Natural killer cell (primary cell): Measurements from ENCODE around the gene STK32C. TPM values are rescaled to one million over a fixed set of nuclear protein-coding genes. Genes with fewer than 3 reads are reported as not detected.

Source experiments
- ATAC-seq, 3 donors: fragments of 150-1000 bp in 2 of 3; fragments of 200-7000 bp in 1 of 3; cut with Tn5 transposase; 1 replicate in 1 of 3; 2 replicates in 2 of 3; pipeline ENCODE4 v1.10.0; 2021; ENCODE audit warnings: mild to moderate bottlenecking in 2 of 3, moderate library complexity in 2 of 3
- DNase-seq, 2 donors: peaks; one replicate each; pipeline versions ENCODE4 v3.0.0 to v3.0.0-alpha.2; 2013 to 2021; ENCODE audit warnings: mixed read lengths in 1 of 2
- H3K27ac ChIP-seq: one replicate; pipeline ENCODE4 v1.5.1; 2013; ENCODE audit warnings: mild to moderate bottlenecking, low read length
- H3K27me3 ChIP-seq: one replicate; pipeline ENCODE4 v1.6.1; 2013; ENCODE audit warnings: low read length; ENCODE audit not compliant: control insufficient read depth, insufficient read depth
- H3K36me3 ChIP-seq: one replicate; pipeline ENCODE4 v1.6.1; 2013; ENCODE audit warnings: low read length; ENCODE audit not compliant: control insufficient read depth, insufficient read depth
- H3K4me1 ChIP-seq: one replicate; pipeline ENCODE4 v1.6.1; 2013; ENCODE audit warnings: low read length; ENCODE audit not compliant: control insufficient read depth, insufficient read depth
- H3K4me3 ChIP-seq: one replicate; pipeline ENCODE4 v1.5.1; 2013; ENCODE audit warnings: low read length
- H3K9me3 ChIP-seq: one replicate; pipeline ENCODE4 v1.6.1; 2013; ENCODE audit warnings: low read length; ENCODE audit not compliant: control insufficient read depth, insufficient read depth
- H3K27ac Mint-ChIP-seq, 2 donors: one replicate each; pipeline ENCODE4 v1.8.0; 2022; ENCODE audit warnings: mild to moderate bottlenecking in 2 of 2, mixed read lengths in 2 of 2, moderate library complexity in 1 of 2
- H3K27me3 Mint-ChIP-seq, 2 donors: one replicate each; pipeline ENCODE4 v1.8.0; 2022; ENCODE audit warnings: low read depth in 2 of 2, mixed read lengths in 2 of 2
- H3K36me3 Mint-ChIP-seq: one replicate; pipeline ENCODE4 v1.8.0; 2022; ENCODE audit warnings: mixed read lengths
- H3K4me1 Mint-ChIP-seq, 2 donors: one replicate each; pipeline ENCODE4 v1.8.0; 2022; ENCODE audit warnings: mixed read lengths in 2 of 2
- H3K4me3 Mint-ChIP-seq: one replicate; pipeline ENCODE4 v1.8.0; 2022; ENCODE audit warnings: mild to moderate bottlenecking, moderate library complexity, mixed read lengths
- H3K9me3 Mint-ChIP-seq, 2 donors: one replicate each; pipeline ENCODE4 v1.8.0; 2022; ENCODE audit warnings: mixed read lengths in 2 of 2
- CTCF ChIP-seq: fragments of 200-600 bp; IDR thresholded peaks from one replicate; pipeline ENCODE4 v1.8.0; 2022; ENCODE audit warnings: antibody characterized with exemption
- WGBS: methylation state at CpG from one replicate; pipeline ENCODE4 v1.1.7; 2013; ENCODE audit warnings: missing lambda C conversion rate; ENCODE audit not compliant: insufficient coverage; 5-methylcytosine and 5-hydroxymethylcytosine counted together
- intact Hi-C: fragments of 100-400 bp; cut with micrococcal nuclease; formaldehyde crosslinking; loops from one replicate; pipeline ENCODE4 v1.14.2; 2022
- total RNA-seq, 4 donors: library from RNA; stranded (reverse); fragments of 120-200 nt in 1 of 4; gene quantifications; one replicate each; pipeline versions ENCODE4 v1.2.3 to v1.2.4, GENCODE V29; 2013 to 2022

Gene STK32C
- total RNA-seq, 3 donors from 2014 or later (not counting 1 experiment from before 2014, with no cell fraction given), result 12.7 to 22.1 (median 17.9) TPM

- DNase-seq, result no peak
- Histone ChIP-seq H3K4me3 (no peak overlapping the region), H3K36me3 (no peaks in the 10 kb centered on the region), H3K27ac (no peak overlapping the region), H3K9me3 (no peaks in the 10 kb centered on the region), H3K4me1 (peaks cover 17% of the 10 kb centered on the region), H3K27me3 (no peaks in the 10 kb centered on the region)
- Mint-ChIP-seq H3K27me3 (no peaks in the 10 kb centered on the region), H3K4me1 (peaks cover 17 to 31% of the 10 kb centered on the region in 2 donors), H3K4me3 (no peak overlapping the region), H3K9me3 (no peaks in the 10 kb centered on the region), H3K27ac (peak overlapping the region in 1 of 2 donors; percentile 21), H3K36me3 (no peaks in the 10 kb centered on the region)
- 90% methylated on average over 9 of the region's 9 CpGs for WGBS
- no peak for TF ChIP-seq CTCF
- intact Hi-C loops, result no loop called here
- ATAC-seq, result no peak
These were observed 49.8 kb downstream of the STK32C start for GRCh38 chr10:132257907-132258306.

- TF ChIP-seq CTCF, result no peak
- H3K36me3 Mint-ChIP-seq, result no peaks in the 10 kb centered on the region
- no peaks in the 10 kb centered on the region for H3K27me3 ChIP-seq
- peak in 1 of 2 donors; percentile 54 for DNase-seq
- peaks cover 17% of the 10 kb centered on the region for H3K4me1 ChIP-seq
- H3K9me3 Mint-ChIP-seq, result no peaks in the 10 kb centered on the region
- intact Hi-C loops, result no loop called here
- H3K27ac ChIP-seq, result peak overlapping the region; percentile 20
- no peak overlapping the region for H3K4me3 ChIP-seq
- H3K4me3 Mint-ChIP-seq, result peak overlapping the region; percentile 40
- WGBS, result 47% methylated on average over 8 of the region's 8 CpGs
- peak overlapping the region in 1 of 2 donors; percentile 65 for H3K27ac Mint-ChIP-seq
- H3K27me3 Mint-ChIP-seq, result no peaks in the 10 kb centered on the region
- H3K9me3 ChIP-seq, result no peaks in the 10 kb centered on the region
- ATAC-seq, result peak; percentile 76 to 96 (median 87)
- H3K4me1 Mint-ChIP-seq, result peaks cover 17 to 32% of the 10 kb centered on the region in 2 donors
- H3K36me3 ChIP-seq, result no peaks in the 10 kb centered on the region
These were observed 50.5 kb downstream of the STK32C start for GRCh38 chr10:132257271-132257670.

DNA sequence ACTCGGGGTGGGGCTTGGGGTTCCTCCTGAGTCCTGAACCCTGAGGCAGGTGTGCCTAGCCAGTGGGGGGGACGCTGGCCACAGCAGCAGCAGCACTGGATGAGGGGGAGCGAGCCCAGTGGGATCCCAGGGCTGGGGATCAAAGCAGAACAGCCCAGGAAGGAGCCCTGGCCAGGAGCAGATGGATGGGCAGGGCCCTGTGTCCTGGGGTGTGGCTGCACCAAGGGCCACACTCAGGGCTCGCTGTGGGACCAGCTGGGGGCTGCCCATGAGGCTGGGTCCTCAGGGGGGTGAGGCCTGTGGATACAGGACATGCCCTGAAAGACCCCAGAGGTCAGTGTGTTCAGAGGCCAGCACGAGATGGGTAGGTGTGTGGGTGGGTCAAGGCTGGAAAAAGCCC lies 50.9 kb downstream of the STK32C start:
- Histone ChIP-seq H3K27me3 (no peaks in the 10 kb centered on the region), H3K4me3 (no peak overlapping the region), H3K36me3 (no peaks in the 10 kb centered on the region), H3K27ac (peak overlapping the region; percentile 20), H3K9me3 (no peaks in the 10 kb centered on the region), H3K4me1 (peaks cover 17% of the 10 kb centered on the region)
- DNase-seq (no peak), ATAC-seq (no peak)
- 76% methylated on average over 5 of the region's 5 CpGs for WGBS
- peak overlapping the region in 1 of 2 donors; percentile 65 for H3K27ac Mint-ChIP-seq
- TF ChIP-seq CTCF, result no peak
- no peak overlapping the region for H3K4me3 Mint-ChIP-seq
- intact Hi-C loops, result no loop called here
- peaks cover 17 to 32% of the 10 kb centered on the region in 2 donors for H3K4me1 Mint-ChIP-seq
- H3K27me3 Mint-ChIP-seq, result no peaks in the 10 kb centered on the region
- H3K9me3 Mint-ChIP-seq, result no peaks in the 10 kb centered on the region
- no peaks in the 10 kb centered on the region for H3K36me3 Mint-ChIP-seq
